Tibial artery (tissue), 4 donors: ENCODE data around the gene ADAMTS9.

ENCODE experiments used
- DNase-seq, 2 donors: peaks; one replicate each; pipeline ENCODE4 v3.0.0-alpha.2; 2019
- H3K27ac ChIP-seq, 2 donors: fragments of 200-600 bp; sonication (generic) in 1 of 2; 1 replicate in 1 of 2; 2 replicates in 1 of 2; pipeline ENCODE4 v1.5.1; 2018 to 2019; ENCODE audit warnings: mild to moderate bottlenecking in 1 of 2
- H3K27me3 ChIP-seq, 2 donors: fragments of 200-600 bp; sonication (generic) in 1 of 2; one replicate each; pipeline versions ENCODE4 v1.5.1 to v1.6.0; 2016 to 2019
- H3K36me3 ChIP-seq, 3 donors: fragments of 200-600 bp; sonication (generic) in 2 of 3; one replicate each; pipeline ENCODE4 v1.5.1; 2016 to 2019; ENCODE audit warnings: mild to moderate bottlenecking in 2 of 3
- H3K4me1 ChIP-seq, 4 donors: fragments of 200-600 bp; sonication (generic) in 2 of 4; 1 replicate in 3 of 4; 2 replicates in 1 of 4; pipeline ENCODE4 v1.5.1; 2016 to 2019
- H3K4me3 ChIP-seq, 2 donors: fragments of 200-600 bp; sonication (generic) in 1 of 2; 1 replicate in 1 of 2; 2 replicates in 1 of 2; pipeline ENCODE4 v1.5.1; 2018 to 2019; ENCODE audit warnings: mild to moderate bottlenecking in 2 of 2
- H3K9me3 ChIP-seq, 3 donors: fragments of 200-600 bp; sonication (generic) in 1 of 3; one replicate each; pipeline ENCODE4 v1.5.1; 2016 to 2019
- intact Hi-C: fragments of 100-400 bp; cut with DNase I; formaldehyde crosslinking; loops from one replicate; pipeline ENCODE4 v1.15.0; 2023; ENCODE audit warnings: low total_unique reads
- TF ChIP-seq, protein P1 (sequence below), 2 experiments: fragments of 200-600 bp in 1 of 2; fragments of 450-650 bp in 1 of 2; IDR thresholded peaks; one replicate each; pipeline ENCODE4 v1.5.1; 2017 to 2019; ENCODE audit warnings: antibody characterized with exemption in 2 of 2, mild to moderate bottlenecking in 1 of 2, moderate library complexity in 1 of 2

ADAMTS9 gene

DNA sequence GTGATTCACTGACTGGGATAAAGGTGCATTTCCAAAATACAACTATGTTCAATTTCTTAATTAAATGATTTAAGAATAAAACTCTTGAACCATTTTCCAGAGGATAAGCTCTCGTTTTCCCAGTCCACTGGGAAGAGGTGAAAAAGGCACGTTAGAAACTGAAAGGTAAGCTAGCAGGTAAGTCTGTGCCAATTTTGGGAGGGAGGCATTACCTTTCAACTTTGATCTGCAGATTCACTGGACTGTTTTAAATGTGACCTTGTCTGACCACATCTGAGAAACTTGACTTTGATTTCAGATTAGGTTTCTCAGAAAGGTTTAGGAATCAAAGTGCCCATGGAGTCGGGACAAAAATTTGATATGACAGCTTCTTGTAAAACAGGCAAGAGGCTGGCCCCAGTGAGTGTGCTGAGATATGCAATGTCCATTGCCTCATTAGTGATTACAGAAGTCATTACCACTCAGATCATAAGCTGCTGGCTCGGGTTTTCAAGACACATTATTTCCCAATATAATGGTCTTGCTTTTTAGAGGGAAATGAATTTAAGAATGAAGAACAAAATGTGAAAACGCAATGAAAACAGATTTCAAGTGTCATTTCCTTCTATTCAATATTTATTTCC lies 118.8 kb downstream of the ADAMTS9 start:
- Histone ChIP-seq H3K4me3 (no peak overlapping the region), H3K27me3 (no peaks in the 10 kb centered on the region), H3K27ac (no peak overlapping the region), H3K9me3 (no peaks in the 10 kb centered on the region), H3K4me1 (no peaks in the 10 kb centered on the region), H3K36me3 (no peaks in the 10 kb centered on the region)
- DNase-seq, result no peak
- TF ChIP-seq, protein P1, sequence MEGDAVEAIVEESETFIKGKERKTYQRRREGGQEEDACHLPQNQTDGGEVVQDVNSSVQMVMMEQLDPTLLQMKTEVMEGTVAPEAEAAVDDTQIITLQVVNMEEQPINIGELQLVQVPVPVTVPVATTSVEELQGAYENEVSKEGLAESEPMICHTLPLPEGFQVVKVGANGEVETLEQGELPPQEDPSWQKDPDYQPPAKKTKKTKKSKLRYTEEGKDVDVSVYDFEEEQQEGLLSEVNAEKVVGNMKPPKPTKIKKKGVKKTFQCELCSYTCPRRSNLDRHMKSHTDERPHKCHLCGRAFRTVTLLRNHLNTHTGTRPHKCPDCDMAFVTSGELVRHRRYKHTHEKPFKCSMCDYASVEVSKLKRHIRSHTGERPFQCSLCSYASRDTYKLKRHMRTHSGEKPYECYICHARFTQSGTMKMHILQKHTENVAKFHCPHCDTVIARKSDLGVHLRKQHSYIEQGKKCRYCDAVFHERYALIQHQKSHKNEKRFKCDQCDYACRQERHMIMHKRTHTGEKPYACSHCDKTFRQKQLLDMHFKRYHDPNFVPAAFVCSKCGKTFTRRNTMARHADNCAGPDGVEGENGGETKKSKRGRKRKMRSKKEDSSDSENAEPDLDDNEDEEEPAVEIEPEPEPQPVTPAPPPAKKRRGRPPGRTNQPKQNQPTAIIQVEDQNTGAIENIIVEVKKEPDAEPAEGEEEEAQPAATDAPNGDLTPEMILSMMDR (IDR thresholded peaks at IDR 0.05), result no peak
- intact Hi-C loops, result no loop called here

DNA sequence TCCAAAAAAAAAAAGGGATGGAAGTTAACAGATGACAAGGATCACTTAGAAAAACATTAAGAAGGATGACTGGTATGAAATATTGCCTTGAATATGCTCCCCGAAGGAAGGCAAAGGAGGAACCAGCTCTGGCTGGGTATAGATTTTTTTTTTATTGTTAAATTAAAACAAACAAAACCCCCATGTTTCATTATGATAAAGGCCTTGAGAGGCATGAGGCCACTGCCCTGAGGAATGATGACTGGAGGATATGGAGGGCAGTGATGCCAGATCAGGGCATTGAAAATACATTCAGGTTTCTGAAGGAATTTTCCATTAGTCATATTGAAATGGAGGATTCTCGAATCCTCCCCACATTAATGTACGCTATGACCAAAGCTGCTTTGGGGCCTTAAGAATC lies 120.9 kb downstream of the ADAMTS9 start:
- H3K9me3 ChIP-seq, result no peaks in the 10 kb centered on the region
- no peaks in the 10 kb centered on the region for H3K27me3 ChIP-seq
- no peaks in the 10 kb centered on the region for H3K36me3 ChIP-seq
- TF ChIP-seq, protein P1 (IDR thresholded peaks at IDR 0.05), result no peak
- peaks cover 0 to 15% (median 0%) of the 10 kb centered on the region in 4 donors for H3K4me1 ChIP-seq
- no peak overlapping the region for H3K27ac ChIP-seq
- no peak overlapping the region for H3K4me3 ChIP-seq
- DNase-seq, result no peak
- intact Hi-C loops, result no loop called here

DNA sequence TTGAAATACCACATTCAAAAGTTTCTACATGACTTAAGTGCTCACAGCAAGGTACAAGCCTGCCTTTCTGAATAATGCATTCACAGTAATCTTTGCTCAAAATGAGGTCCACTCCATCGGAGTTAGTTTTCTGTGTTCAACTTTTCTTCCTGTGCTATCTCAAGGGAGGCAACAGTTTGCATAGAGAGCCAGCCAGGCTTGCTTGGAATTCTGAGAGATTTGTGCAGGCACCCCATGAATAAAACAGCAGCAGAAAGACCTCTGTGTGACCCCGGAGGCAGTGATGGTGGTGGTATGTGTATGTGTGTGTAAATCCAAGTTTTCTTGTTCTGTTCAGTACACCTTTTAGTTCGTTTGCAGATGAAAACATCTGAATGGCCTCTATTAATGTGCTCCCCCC lies 124.0 kb downstream of the ADAMTS9 start:
- TF ChIP-seq, protein P1 (IDR thresholded peaks at IDR 0.05), result no peak
- intact Hi-C loops, result no loop called here
- H3K36me3 ChIP-seq, result no peaks in the 10 kb centered on the region
- no peak for DNase-seq
- H3K4me3 ChIP-seq, result peak overlapping the region in 1 of 2 donors; percentile 10
- peaks cover 0 to 34% (median 2%) of the 10 kb centered on the region in 4 donors for H3K4me1 ChIP-seq
- peak overlapping the region; percentile 20 to 80 for H3K27ac ChIP-seq
- H3K9me3 ChIP-seq, result no peaks in the 10 kb centered on the region
- no peaks in the 10 kb centered on the region for H3K27me3 ChIP-seq

DNA sequence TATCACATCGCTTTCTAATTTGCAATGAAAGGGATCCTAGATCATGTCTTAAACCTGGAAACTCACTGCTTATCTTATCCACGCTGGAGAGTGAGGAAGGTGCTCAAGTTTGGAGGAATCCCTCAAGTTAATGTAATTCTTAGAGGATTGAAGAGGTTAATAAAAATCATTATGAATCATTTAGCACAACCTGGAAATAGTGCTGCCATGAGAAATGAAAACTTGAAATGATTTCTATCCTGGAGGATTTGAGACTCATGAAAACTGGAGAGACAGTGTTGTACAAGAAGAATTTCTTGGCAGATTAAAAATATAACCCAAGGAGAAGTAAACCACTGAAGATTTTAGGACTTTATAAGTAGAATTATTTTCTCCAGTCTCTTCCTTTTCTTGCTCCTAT lies 125.9 kb downstream of the ADAMTS9 start:
- TF ChIP-seq, protein P1 (IDR thresholded peaks at IDR 0.05), result no peak
- DNase-seq, result no peak
- intact Hi-C loops, result no loop called here
- H3K9me3 ChIP-seq, result no peaks in the 10 kb centered on the region
- peak overlapping the region; percentile 75 to 80 for H3K27ac ChIP-seq
- H3K4me1 ChIP-seq, result peaks cover 0 to 34% (median 2%) of the 10 kb centered on the region in 4 donors
- H3K27me3 ChIP-seq, result no peaks in the 10 kb centered on the region
- H3K4me3 ChIP-seq, result peak overlapping the region; percentile 53
- no peaks in the 10 kb centered on the region for H3K36me3 ChIP-seq

DNA sequence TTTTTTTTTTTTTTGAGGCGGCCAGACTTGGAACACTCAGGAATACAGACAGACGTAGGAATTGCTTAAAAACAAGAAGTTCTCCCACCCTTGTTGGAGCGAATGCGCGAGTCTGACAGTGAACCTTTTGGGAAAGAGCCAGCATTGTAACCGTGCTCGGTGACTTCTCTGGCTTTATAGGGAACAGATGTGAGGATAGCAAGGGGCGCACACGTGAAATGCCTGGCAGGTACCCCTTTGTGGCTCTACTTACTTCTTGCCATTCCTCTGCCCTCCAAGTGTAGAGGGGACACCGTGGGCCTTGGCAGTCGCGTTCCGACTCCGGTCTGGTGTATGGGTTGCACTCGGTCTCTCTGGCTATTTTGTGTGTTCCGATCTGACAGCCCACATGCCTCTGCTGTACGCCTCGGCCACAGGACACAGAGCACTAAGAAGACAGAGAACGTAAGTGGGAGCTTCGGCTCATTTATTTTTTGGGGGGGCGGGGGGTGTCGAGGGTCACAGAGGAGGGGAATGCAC lies 126.4 kb downstream of the ADAMTS9 start:
- peak; percentile 23 to 69 for DNase-seq
- Histone ChIP-seq H3K4me3 (peak overlapping the region; percentile 53), H3K27ac (peak overlapping the region; percentile 75 to 80), H3K27me3 (no peaks in the 10 kb centered on the region), H3K4me1 (peaks cover 0 to 34% (median 2%) of the 10 kb centered on the region in 4 donors), H3K9me3 (no peaks in the 10 kb centered on the region), H3K36me3 (no peaks in the 10 kb centered on the region)
- TF ChIP-seq, protein P1 (IDR thresholded peaks at IDR 0.05), result no peak
- intact Hi-C loops, result no loop called here
